SIG-M5 (cell line): ENCODE measurements around the gene WASF2.
"Not testable (repeated sequence)": the region's sequence is repeated elsewhere in the genome, so short reads cannot be mapped to it uniquely, and the experiment has no call there.

Source experiments
- DNase-seq: peaks from one replicate; lab custom pipeline; 2025; lab: John Stamatoyannopoulos, UW

Gene WASF2

GRCh38 chr1:27451343-27451742, 38.6 kb downstream of the WASF2 start:
- DNase-seq, result no peak

DNA sequence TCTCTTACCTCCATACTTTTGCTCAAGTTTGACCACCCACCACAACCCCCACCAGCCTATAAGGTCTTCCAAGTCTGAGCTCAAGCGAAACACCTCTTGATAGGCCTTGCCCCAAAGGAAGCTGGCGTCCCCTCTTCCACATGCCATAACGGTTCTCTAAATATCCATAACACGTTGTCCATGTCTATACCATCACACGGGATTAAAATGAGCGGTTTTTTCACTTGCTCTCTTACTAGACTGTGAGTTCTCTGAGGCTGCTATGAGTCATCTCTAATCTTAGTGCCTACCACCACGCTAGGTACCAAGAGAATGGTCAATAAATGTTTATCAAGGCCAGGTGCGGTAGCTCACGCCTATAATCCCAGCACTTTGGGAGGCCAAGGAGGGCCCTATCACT, 41.0 kb downstream of the WASF2 start:
- DNase-seq, result no peak

DNA sequence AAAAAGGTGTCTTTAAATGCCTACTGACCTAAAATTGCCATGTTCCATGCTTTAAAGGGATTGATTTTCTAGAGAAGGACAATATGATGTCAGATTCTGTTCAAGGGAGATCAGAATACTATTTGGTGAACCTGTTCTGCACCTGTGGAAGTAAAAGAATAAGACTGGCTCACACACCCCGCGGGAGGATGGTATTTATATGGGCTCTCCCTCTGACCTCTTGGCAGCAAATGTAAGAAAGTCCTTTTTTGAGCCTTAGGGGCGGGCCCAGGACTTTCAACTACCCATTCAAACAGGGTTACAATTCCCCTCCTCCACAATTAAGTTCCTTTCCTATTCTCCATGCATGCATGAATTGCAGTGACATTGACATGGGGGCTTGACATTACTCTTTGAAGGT, 42.1 kb downstream of the WASF2 start:
- no peak for DNase-seq

DNA sequence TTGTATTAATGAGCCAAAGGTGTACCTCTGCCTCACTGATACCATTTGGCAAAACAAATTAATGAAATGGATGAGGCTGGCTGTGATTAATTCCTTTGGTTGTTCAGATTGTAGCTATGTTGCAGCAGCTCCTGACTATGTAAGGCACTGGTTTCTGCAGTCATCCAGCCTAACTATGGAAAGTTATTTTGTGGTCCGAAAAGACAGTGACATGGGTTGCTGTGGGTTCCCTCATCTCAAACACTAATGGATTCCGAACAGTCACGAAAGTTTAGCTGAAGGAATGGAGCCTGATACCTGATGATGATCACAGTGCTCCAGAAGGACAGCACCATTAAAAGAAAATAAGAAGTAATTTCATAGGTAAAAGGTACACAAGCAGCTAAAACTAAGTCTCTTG, 42.6 kb downstream of the WASF2 start:
- no peak for DNase-seq

DNA sequence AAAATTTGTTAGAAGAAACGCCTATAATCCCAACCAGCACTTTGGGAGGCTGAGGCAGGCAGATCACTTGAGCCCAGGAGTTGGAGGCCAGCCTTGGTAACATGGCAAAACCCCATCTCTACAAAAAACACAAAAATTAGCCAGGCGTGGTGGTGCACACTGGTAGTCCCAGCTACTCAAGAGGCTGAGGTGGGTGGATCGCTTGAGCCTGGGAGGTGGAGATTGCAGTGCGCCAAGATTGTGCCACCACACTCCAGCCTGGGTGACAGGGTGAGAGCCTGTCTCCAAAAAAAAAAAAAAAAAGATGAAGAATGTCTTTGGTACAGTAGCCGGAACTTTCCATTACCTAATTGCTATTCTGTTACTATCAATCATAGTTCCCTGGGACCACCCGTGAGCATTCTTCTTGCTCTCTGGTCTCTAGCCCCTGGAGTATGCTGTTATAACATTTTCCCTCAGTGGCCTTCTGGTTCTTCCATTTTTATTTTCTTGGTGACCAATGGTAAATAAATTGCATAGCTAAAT, 43.4 kb downstream of the WASF2 start:
- DNase-seq, result no peak

- DNase-seq, result no peak
Measured at GRCh38 chr1:27445177-27445936, 44.6 kb downstream of the WASF2 start.

DNA sequence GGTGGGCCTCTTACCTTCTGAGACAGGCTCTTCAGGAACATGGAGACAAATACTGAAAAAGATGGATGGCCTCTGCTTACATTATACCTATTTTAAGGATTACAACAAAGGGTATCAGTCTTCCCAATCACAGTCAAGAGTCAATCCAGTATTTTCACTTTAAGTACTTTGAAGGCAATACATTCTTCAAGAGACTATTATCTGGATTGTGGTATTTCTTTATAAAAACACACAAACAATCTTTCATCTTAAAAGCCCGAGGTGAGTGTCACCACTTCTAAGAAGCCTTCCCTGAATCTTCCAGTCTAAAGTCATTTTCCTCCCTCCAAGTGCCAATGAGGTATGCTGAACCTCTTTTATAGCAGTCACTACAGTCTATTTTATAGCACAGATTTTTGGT, 45.3 kb downstream of the WASF2 start:
- no peak for DNase-seq

- DNase-seq, result no peak
Measured at GRCh38 chr1:27439150-27439549, 50.8 kb downstream of the WASF2 start.

DNA sequence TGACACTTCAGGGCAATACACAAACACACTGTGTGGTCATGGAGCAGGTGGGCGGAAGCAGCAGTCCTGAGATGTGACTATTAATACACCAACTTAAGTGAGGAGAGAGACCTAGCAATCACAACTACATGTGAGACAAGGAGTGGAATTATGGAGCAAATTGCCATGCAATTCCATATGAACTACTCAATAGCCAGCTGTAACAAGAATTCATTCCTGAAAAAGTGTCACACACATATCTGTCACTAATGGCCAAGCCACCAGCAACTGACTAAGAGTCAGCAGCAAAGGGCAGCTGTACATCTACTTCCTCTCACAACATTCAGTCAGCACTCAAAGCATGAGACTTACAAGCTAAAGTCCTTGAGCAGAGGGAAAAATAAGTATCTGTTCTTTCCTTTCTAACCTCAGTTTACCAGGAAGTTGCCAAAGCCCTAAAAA, 51.3 kb downstream of the WASF2 start:
- DNase-seq, result no peak

- no peak for DNase-seq
Measured at GRCh38 chr1:27436204-27437159, 53.5 kb downstream of the WASF2 start.

DNA sequence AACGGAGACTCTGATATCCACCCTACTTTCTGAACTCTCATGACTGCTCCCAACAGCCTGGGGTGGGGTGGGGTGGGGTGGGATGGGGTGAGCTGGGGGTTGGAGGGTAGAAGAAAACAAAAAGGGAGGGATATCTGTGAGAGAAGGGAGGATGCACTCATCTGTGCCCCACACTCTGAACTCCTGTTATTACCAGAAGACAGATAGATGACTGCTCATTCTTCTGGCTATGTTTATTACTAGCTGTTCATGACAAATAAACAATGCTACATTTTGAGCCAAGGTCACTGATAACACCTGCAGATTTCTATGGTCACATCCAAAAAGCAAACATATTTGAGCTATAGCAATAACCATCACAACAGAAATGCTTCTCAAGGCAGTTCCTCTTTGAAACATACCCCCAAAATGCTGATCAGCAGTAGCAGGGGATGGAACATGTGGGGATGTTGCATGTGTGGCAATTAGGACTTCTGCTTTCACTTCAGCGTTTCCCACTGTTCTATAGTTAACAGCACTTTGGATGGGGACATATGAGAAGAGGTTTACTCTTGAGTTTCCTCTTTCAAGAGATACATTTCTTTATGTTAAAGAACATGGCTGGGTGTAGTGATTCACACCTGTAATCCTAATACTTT, 54.3 kb downstream of the WASF2 start:
- peak; percentile 95 for DNase-seq

DNA sequence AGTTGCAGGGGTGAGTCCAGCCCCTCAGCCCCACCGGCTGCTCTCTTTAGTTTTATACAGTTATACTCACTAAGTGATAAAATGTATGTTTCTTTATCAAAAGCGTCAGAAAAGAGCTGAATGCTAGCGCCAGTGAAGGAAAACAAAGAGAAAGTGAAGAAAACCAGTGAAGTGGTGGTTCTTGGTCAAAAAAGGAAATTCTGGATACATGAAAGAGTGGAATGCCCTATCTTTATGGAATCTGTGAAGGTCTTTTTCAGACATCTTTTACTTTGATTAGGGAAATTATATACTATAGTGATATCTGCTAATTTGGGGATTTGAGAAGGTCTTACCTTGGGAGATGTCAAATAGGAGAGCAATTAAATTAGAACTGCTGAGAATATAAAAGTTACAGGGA, 56.3 kb downstream of the WASF2 start:
- DNase-seq, result no peak

- DNase-seq, result not testable (repeated sequence)
Measured at GRCh38 chr1:27432725-27433124, 57.2 kb downstream of the WASF2 start.

- no peak for DNase-seq
Measured at GRCh38 chr1:27431601-27431940, 58.4 kb downstream of the WASF2 start.

GRCh38 chr1:27430903-27431600, 58.9 kb downstream of the WASF2 start:
- DNase-seq, result no peak

- no peak for DNase-seq
Measured at GRCh38 chr1:27429029-27429425, 60.9 kb downstream of the WASF2 start.

- no peak for DNase-seq
Measured at GRCh38 chr1:27428316-27429028, 61.5 kb downstream of the WASF2 start.

- DNase-seq, result no peak
Measured at GRCh38 chr1:27427816-27428315, 62.1 kb downstream of the WASF2 start.

- no peak for DNase-seq
Measured at GRCh38 chr1:27427329-27427728, 62.6 kb downstream of the WASF2 start.

- no peak for DNase-seq
Measured at GRCh38 chr1:27423709-27424108, 66.3 kb downstream of the WASF2 start.
